GM21786 (cell line): ENCODE data around the gene CNKSR3.

ENCODE experiments used
- ATAC-seq: cut with Tn5 transposase; IDR thresholded peaks from one replicate; pipeline ENCODE4 v1.9.1; 2021; ENCODE audit not compliant: unreplicated experiment

Gene CNKSR3

DNA sequence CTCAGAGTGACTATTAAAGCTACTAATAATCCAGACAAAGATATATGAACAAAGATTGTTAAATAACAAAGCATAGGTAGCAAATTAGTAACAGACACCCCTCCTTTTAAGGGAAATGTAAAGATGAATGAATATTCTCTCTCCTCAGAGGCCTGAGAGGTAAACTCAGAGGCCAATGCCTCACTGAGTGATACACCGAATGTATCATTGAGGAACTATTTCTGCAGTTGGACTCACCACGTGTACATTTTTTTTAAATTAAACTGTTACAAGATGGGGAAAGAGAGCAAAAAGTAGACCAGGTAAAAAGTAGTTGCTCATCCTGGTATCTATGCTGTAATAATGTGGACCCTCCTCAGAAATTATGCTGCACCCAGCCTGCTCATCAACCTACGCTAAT, 81.6 kb downstream of the CNKSR3 start:
- ATAC-seq: no peak

DNA sequence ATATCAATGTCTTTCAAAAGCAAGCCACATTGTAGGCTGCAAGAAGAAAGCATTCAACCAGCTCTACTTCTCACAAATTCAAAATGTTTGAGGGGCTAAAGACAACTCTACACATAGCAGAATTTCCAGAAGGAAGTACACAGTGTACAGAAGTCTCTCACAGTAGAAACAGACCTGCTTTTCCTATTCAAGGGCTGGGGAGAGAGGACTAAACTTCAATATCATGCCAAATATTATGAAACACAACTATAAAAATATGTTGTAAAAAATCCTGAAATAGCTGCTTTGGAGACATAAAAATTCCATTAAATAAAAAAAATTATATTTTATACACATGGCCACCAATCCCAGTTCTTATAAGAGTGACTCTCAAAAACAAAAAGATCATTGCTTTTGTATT, 83.0 kb downstream of the CNKSR3 start:
- ATAC-seq: no peak

DNA sequence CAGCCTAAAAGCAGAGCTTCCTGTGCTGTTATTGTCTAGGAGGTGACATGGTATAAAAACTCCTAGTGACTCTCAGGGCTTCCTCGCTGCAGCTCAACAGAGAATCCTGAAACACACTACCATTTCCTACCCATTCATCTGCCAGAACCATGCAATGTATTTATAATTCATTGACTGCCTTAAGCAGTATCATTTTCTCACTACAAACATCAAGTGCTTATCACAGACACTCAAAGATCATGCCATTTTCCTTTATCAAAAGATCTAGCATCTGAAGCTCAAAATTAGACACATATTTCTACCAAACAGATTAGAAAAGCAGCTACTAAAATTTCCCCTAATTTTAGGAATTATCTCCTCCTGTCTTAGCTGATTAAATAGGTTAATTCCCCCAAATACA, 83.5 kb downstream of the CNKSR3 start:
- ATAC-seq: no peak

DNA sequence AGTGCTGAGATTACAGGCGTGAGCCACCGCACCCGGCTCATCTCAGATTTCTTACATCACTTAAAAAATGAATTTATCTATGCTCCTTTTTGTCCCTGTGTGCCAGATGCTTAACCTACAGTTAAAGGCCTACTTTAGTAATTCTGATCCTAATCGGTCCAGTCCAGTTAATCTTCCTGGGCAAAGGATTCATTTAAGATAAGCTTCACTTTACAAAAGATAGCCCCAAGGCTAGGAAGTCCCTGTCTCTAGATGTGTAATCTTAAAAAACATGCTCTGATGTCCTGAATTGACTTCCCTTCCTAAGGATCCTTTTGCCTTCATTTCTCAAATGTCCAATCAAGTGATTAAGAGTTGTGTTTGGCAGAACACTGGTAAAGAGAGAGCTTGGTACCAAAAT, 85.5 kb downstream of the CNKSR3 start:
- no peak for ATAC-seq

DNA sequence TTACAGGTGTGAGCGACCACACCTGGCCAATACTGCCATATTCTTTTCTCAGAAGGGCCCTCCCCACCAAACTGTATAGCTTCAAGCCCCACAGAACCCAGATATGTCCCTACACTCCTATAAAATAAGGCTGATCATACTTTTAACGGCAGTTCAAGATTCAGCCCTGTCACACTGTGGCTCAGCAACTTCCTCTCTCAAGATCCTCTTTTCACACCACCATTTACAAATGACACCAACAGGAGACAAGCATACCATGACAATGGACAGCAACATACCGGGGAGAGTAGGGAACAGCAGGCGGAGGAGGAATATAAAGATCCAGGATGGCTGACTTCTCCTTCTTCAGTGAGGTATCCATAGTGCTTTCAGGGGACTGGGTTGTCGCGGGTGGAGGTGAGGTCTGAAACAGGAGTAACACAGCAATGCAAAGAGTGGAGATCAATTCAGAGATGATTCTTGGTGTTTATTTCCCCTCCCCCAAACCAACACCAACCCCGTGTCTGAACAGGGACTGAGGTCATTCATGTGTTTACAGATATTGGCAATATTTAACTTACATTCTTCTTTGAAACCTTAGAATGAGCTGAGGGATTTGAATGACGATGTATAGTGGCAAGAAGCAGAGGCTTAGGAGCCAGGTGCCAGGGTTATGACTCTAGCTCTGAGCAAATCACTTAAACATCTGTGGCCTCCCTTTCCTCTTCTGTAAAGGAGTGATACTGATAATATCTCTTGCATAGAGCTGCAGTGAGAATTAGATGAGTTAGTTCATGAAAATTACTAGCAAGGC, 96.3 kb downstream of the CNKSR3 start:
- ATAC-seq: no peak

DNA sequence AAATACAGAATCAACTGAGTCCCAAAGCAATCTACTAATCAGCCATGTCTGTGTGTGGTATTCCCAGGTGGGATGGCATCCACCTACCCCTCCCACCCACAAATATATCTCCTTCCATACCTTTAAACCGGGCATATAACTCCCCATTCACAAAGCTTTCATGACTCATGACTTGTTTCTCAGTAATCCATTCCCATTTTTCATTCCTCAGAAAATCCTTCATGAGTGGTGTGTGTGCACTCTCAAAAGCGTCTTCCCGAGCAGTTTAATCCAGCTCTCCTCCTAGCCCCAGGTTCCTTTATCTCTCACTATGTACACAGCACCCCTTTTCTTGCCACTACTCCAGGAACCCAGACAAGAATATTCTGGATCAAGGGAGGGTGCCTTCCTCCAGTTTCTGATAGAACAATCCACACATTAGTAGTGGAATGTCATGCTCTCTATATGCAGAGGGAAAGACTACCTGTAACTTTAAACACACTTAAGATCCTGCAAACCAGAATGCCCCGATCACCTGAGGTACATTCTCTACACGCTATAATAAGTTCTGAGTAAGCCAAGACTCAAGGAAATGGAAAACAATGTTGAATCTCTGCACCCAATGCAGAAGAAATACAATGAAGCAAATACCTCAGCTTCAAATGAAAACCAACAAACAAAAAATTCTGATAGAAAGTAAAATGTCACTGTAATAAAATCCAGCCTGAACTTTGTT, 98.2 kb downstream of the CNKSR3 start:
- ATAC-seq: no peak

DNA sequence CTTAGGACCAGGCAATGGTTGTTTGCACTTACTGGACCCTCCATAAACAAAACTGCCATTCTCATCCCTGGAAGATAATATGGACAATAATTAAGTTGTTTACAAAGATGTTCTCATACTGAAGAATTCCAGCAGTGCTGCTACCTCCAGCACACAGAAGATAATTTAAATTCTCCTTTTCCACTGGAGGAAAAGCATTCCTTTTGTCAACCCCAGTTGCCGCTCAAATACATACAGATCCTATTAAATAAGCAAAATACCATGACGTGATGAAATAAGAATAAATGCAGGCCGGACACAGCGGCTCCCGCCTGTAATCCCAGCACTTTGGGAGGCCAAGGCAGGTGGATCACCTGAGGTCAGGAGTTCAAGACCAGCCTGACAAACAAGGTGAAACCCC, 99.4 kb downstream of the CNKSR3 start:
- ATAC-seq: no peak

DNA sequence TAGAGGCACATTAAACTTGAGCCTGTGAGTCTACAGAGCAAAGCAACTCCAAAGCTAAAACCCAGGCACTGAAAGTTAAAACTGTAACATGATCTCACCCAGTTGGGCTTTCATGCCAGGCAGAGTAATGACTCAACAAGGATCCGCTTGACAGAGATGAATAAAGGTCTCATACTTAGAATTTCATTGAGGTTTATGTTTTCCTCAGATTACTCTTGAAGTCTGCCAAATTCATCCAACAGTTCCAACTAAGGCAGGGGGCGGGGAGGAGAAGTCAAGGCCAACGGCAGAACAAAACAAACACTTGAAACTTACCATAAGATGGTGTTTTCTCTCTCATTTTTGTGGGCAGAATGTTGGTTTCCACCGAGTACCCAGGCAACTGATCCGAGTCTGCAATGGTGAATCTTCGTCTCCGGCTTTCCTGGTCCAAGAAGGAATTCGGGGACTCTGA, 99.8 kb downstream of the CNKSR3 start:
- ATAC-seq: no peak

DNA sequence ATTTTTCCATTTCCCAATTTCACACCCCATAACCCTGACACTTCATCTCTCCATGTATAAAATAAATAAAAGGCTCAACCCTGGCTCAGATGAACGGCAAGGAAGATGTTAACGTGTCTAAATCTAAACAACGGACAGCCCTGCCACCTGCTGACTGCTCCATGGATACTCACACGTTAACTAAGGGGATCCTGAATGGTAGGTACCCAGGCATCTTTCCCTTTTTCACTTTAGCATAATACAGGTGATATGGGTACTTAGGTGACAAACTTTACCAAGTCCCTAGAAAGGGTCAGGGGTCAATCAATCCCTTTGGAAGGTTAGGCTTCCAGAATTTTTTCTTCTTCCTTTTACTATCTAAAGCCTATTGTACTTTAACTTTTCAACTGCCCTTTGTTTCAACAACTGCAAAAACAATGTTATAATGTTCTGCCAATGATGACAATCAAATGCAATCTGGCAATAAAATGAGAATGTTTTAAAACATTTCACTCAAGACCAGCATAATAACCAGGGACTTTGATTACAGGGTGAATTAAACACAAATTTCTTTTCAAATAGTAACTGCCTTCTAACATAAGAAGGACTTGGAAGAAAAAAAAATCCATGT, 101.5 kb downstream of the CNKSR3 start:
- no peak for ATAC-seq

DNA sequence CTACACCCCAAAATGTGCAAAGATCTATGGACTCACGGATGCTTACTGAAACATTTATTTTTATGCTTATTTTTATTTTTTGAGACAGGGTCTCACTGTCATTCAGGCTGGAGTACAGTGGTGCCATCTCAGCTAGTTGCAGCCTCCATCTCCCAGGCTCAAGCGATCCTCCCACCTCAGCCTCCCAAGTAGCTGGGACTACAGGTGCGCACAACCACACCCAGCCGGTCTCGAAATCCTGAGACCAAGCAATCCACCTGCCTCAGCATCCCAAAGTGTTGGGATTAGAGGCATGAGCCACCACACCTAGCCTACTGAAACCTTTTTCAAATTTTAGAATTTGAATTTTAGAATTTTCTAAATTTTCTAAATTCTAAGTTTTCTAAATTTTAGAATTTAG, 103.0 kb downstream of the CNKSR3 start:
- no peak for ATAC-seq

DNA sequence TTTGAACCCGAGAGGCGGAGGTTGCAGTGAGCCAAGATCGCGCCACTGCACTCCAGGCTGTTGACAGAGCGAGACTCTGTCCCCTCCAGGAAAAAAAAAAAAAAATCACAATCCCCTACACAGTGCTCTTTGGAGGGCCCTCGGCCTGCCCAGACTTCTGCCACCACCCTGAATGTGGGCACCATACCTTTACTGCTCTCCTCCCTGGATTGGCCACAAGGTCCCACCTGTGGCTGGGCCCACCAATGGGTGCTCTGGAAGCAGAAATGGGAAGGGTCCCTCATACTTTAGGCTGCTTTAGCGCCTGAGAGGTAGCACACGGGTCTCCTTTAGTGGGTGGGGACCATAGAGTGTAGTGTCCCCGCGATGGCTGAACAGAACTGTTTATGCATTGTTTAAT, 103.6 kb downstream of the CNKSR3 start:
- no peak for ATAC-seq

DNA sequence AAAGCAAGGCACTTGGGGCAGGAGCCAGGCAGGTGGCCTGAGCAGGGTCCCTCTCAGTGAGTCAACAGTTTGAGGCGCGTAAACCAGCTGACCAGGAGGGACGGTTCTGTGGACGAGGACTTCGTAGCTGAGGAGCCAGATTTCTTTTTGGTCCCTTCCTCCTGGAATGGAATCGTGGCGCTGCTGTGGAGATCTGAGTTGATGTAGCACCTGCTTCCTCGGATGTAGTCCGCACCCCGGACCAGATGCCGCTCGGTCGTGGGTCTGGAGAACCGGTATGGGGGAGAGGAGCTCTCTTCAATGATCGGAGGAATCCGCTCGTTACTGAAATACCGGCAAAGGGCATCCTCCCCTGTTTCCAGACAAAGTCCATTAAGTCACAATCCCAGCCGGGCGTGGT, 104.2 kb downstream of the CNKSR3 start:
- ATAC-seq: no peak

DNA sequence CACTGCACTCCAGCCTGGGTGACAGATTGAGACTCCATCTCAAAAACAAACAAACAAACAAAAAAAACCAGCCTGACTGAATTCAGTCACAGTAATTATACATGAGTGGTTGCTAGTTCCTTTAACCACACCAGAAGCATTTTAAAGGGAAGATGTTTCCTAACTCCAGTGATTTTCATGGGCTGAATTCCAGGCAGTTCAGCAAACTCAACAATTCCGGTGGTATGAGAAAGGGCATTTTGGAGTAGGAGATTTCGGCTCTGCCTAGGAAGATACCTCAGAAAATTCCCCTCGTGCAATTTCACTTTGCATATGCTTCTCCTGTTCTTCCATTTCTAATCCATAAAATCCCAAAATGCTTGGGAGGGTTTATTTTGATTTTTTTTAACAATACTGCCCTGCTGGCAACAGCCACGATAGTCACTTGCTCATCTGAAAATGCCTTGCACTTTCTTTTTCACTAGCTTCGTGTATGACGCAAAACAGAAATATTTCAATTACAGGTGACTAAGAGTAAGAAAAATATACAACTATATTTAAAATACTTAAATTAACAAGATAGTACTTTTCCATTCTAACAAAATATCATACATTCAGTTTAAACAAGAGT, 105.6 kb downstream of the CNKSR3 start:
- ATAC-seq: peak; percentile 48

DNA sequence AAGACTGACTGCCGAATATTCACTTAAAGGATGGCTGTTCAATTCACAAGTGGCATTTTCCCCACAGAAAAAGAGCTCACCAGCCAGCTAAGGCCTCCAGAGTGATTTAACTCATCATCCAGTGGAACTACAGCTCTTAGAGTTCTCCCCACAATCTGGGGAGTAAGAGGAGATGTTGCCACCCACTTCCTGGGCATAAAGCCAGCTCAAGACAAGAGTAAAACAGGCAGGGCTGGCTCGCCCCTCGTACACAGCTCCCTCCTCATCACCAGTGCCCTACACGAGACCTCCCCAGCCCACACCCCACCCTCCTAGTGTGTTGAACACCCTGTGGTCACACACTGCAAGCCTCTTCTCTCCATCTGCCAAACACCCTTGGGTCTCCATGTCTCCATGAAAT, 106.7 kb downstream of the CNKSR3 start:
- no peak for ATAC-seq

DNA sequence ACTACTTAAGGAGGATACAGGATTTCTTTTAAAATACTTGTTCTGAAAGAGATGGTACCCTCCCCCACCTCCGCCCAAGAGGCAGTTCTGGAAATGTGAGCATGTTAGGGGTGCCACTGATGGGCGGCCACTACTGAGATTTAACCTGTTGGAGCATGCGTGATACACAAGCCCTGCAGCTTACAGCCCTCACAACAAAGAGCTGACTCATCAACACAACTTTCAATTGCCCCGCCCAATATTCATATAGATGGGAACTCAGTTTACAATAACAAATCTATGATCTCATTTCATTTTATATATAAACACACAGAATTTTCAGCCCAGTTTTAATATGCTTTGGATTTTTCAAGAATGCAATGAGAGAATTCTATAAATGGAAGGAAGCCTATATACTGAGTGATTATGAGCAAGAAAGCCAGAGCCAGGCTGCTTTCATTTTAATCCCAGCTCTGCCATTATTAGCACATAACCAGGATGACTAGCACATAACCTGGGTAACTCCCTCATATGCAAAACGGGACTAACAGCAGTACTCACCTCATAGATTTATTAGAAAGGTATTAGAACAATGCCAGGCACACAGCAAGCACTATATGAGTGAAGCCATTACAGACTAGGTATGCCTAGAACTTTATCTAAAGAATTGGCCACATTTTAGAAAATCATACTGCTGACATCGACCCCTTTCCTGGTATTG, 108.3 kb downstream of the CNKSR3 start:
- ATAC-seq: no peak

DNA sequence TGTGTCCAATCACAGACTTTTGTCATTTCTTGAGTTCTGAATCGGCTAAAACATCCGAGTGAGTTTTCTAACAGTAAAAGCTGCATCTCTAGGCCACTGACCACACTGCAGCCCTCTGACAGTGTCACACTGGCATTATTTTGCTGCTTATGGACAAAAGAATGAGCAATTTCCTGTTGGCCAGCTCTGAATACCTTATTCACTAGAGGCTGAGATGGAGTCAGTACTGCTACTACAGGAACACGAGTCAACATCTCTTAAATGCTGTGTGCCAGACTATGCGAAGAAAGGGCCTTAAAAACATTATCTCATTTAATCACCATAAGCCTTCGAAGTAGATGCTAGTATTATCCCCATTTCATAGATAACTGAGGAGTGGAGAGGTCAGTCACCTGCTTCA, 111.4 kb downstream of the CNKSR3 start:
- no peak for ATAC-seq

DNA sequence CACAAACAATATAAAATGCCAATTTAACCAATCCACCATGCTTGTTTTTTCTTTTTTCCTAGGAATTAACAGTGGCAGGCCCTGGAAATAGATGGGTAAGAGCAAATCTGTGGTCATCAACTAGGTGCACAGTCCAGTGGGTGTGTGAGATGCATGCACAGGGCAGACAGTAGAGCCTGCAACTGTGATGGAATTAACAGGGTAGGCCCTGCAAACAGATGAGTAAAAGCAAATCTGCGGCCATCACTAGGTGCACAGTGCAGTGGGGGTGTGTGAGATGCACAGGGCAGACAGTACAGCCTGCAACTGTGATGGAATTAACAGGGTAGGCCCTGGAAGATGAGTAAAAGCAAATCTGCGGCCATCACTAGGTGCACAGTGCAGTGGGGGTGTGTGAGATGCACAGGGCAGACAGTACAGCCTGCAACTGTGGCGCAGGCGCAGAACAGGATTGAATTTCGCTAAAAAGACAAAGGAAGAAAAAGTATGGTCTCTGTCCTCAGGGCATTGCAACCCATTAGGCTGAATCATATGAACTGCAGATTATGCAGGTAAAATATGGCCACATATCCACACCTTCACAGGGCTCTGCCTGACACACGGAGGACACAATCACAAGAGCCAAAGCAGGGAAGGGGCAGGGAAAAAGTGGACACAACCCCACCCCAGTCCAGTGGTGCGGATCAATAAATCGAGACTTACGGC, 112.8 kb downstream of the CNKSR3 start:
- no peak for ATAC-seq

DNA sequence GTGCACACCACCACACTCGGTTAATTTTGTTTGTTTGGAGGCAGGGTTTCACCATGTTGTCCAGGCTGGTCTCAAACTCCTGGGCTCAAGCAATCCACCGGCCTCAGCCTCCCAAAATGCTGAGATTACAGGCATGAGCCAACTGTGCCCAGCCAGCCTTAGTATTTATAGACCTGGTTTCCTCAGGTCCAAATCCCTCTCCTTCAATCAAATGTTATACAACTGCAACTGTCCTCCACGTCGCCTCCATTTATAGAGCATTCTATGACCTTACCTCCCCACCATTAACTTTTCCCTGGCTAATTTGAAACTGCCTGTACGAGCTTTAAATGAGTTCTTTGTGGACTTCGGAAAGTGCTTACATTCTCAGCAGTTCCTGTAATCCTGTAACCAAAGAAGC, 114.6 kb downstream of the CNKSR3 start:
- ATAC-seq: no peak

DNA sequence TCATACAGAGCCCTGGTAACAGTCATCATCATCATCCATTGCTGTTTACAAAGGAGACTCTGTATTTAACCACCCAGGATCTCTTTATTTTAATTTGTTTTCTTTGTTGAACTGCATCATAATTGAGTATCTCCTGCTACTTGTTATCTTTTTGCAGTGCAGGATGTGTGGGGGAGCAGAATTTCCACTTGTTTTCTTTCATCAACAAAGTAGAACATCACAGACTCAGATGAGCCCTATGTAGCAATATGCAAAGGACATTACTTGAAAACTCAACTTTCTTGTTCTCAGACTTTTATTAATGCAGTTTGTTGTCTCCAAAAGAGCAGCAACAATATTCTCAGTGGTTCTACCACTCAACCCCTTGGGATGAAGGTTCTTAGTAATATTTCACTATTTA, 115.2 kb downstream of the CNKSR3 start:
- ATAC-seq: no peak

DNA sequence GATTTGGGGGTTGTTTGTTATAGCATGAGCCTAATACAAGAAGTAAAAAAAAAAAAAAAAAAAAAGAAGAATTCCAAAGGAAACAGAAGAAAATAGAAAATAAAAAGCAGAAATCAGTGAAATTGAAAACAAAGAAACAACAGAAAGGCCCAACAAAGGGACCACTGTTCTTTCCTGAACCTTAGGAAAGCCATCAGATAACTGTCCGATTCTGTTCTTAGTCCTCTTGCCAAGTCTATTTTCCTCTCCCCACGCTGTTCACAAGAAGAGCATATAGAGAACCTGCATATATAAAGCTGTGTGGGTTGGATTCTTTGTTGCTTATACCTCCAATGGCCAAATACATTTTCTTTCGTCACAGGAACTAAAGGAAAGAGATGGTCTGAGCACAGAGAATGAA, 115.9 kb downstream of the CNKSR3 start:
- ATAC-seq: no peak

DNA sequence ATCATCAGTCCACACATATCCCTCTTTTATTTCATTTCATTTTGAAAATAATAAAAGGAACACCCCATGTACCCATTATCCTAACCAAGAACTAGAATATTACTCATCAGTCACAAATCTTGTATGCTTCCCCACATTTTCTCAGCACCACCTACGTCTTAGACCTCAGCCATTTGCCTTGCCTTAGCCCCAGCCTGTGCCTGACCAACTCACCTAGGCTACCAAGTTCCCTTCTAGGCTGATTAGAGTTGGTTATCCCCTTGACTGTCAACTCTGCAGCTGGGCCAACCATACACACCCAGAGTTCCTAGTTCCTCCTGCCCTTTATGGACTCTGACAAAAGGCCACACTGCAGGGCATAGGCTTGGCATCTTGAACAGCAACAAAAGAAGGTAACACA, 120.5 kb downstream of the CNKSR3 start:
- no peak for ATAC-seq
